Activated CD8-positive, alpha-beta T cell treated with anti-CD3 and anti-CD28 coated beads for 36 hours (primary cell): ENCODE data around the gene IGLL1. TPM values are rescaled to one million over a fixed set of nuclear protein-coding genes. Genes with fewer than 3 reads are reported as not detected.
"Not testable (repeated sequence)": the region's sequence is repeated elsewhere in the genome, so short reads cannot be mapped to it uniquely, and the experiment has no call there.

ENCODE experiments used
- ATAC-seq: fragments of 200-7000 bp; cut with Tn5 transposase; one replicate; pipeline ENCODE4 v1.10.0; 2021; ENCODE audit warnings: mild to moderate bottlenecking, moderate library complexity
- CTCF ChIA-PET: fragments of 350-600 bp; sonication (Branson Sonifier 250); formaldehyde crosslinking; loops from one replicate; lab custom pipeline; 2021; ENCODE audit warnings: antibody characterized with exemption; lab: Charles Lee
- POLR2A ChIA-PET: fragments of 350-600 bp; sonication (Branson Sonifier 250); formaldehyde crosslinking; loops from one replicate; lab custom pipeline; 2021; ENCODE audit warnings: antibody characterized with exemption; lab: Charles Lee
- DNase-seq: peaks from one replicate; pipeline ENCODE4 v3.0.0-alpha.2; 2020
- H3K27ac Mint-ChIP-seq: one replicate; pipeline ENCODE4 v1.8.0; 2021; ENCODE audit warnings: mild to moderate bottlenecking, mixed read lengths
- H3K27me3 Mint-ChIP-seq: one replicate; pipeline ENCODE4 v1.8.0; 2021; ENCODE audit warnings: mixed read lengths
- H3K36me3 Mint-ChIP-seq: one replicate; pipeline ENCODE4 v1.8.0; 2021; ENCODE audit warnings: low read depth, mixed read lengths
- H3K4me1 Mint-ChIP-seq: one replicate; pipeline ENCODE4 v1.8.0; 2021; ENCODE audit warnings: low read depth, mixed read lengths
- H3K4me3 Mint-ChIP-seq: one replicate; pipeline ENCODE4 v1.8.0; 2021; ENCODE audit warnings: mild to moderate bottlenecking, moderate library complexity, mixed read lengths
- H3K9me3 Mint-ChIP-seq: one replicate; pipeline ENCODE4 v1.8.0; 2021; ENCODE audit warnings: mixed read lengths
- CTCF ChIP-seq: fragments of 200-600 bp; IDR thresholded peaks from one replicate; pipeline ENCODE4 v1.8.0; 2022; ENCODE audit warnings: antibody characterized with exemption, mild to moderate bottlenecking
- intact Hi-C: fragments of 100-400 bp; cut with micrococcal nuclease; formaldehyde crosslinking; loops from one replicate; pipeline ENCODE4 v1.10.0; 2022
- total RNA-seq, 2 experiments: library from RNA; stranded (reverse); gene quantifications; one replicate each; pipeline ENCODE4 v1.2.3, GENCODE V29; 2021

IGLL1 gene
- total RNA-seq, 2 experiments from 2014 or later, result not detected

DNA sequence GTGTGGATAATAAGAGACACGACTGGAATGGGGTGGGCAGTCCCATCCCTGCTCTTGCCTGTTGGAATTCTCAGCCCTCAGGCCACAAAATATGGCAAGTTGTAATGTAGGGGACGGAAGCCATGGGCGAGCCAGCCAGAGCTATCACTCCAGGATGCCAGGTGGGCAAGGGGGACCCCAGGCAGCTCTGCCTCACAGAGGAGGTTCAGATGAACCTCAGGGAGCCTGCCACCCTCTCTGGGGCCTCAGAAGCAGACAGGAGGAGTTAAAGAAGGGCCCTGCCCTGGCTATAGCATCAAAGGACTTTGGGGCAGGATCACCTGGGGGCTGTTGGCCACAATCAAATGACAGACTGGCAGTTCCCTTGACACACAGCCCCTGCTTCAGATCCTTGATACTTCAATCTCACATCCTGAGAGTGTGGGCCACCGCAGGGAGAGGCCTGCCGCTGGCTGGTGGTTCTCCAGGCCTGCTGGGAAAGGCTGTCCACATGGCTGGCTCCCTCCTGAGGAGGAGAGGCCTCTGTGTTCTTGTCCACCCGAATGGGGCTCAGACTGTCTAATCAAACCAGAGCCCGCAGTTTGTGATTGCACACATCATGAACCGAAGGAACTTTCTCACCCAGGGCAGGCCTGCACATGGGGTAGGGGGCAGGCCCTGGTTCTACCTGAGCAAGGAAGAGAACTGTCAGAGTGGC is 31.4 kb downstream of the IGLL1 start:
- POLR2A ChIA-PET, result no interaction called here
- no peak for TF ChIP-seq CTCF
- intact Hi-C loops, result no loop called here
- no peak for DNase-seq
- Mint-ChIP-seq H3K36me3 (no peaks in the 10 kb centered on the region), H3K4me3 (no peak overlapping the region), H3K4me1 (no peaks in the 10 kb centered on the region), H3K27me3 (no peaks in the 10 kb centered on the region), H3K9me3 (peaks cover 3% of the 10 kb centered on the region), H3K27ac (no peak overlapping the region)
- CTCF ChIA-PET, result no interaction called here
- no peak for ATAC-seq

DNA sequence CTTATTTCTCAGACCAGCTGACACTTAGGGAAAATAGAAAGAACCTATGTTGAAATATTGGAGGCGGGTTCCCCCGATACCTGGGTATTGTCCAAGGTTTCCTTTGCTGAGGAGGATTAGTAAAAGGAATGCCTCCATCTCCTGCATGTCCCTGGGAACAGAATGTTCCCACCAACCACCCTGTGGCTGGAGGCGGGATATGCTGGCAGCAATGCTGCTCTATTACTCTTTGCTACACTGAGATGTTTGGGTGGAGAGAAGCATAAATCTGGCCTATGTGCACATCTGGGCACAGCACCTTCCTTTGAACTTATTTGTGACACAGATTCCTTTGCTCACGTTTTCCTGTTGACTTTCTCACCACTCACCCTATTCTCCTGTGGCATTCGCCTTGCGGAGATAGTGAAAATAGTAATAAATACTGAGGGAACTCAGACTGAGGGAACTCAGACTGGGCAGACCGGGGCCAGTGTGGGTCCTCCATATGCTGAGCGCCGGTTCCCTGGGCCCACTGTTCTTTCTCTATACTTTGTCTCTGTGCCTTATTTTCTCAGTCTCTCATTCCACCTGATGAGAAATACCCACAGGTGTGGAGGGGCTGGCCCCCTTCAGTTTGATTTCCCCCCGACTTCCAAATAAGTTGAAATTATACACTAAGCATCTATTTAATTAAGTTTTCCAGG is 32.1 kb downstream of the IGLL1 start:
- no peaks in the 10 kb centered on the region for H3K27me3 Mint-ChIP-seq
- POLR2A ChIA-PET, result no interaction called here
- TF ChIP-seq CTCF, result no peak
- DNase-seq (no peak), ATAC-seq (no peak)
- H3K36me3 Mint-ChIP-seq, result no peaks in the 10 kb centered on the region
- no peak overlapping the region for H3K27ac Mint-ChIP-seq
- intact Hi-C loops, result no loop called here
- H3K4me1 Mint-ChIP-seq, result no peaks in the 10 kb centered on the region
- H3K4me3 Mint-ChIP-seq, result no peak overlapping the region
- CTCF ChIA-PET, result no interaction called here
- H3K9me3 Mint-ChIP-seq, result peaks cover 3% of the 10 kb centered on the region

- ATAC-seq, H3K4me1 Mint-ChIP-seq, CTCF ChIA-PET, intact Hi-C loops, H3K9me3 Mint-ChIP-seq, H3K36me3 Mint-ChIP-seq, POLR2A ChIA-PET, DNase-seq, H3K4me3 Mint-ChIP-seq, H3K27ac Mint-ChIP-seq, H3K27me3 Mint-ChIP-seq: not testable (repeated sequence)
Measured at GRCh38 chr22:23547382-23547781, 32.7 kb downstream of the IGLL1 start.

GRCh38 chr22:23544852-23545251 is 35.2 kb downstream of the IGLL1 start:
- Mint-ChIP-seq H3K27ac (no peak overlapping the region), H3K9me3 (peaks cover 3% of the 10 kb centered on the region), H3K4me1 (no peaks in the 10 kb centered on the region), H3K27me3 (peaks cover 2% of the 10 kb centered on the region), H3K4me3 (no peak overlapping the region), H3K36me3 (no peaks in the 10 kb centered on the region)
- no peak for TF ChIP-seq CTCF
- no peak for ATAC-seq
- ChIA-PET CTCF (interaction anchor here (0.8 to 1.7 kb wide), 3 partner anchors 46 to 305 kb away, joined by 3 to 4 read pairs (median 4); no protein-coding TSS in a partner anchor), POLR2A (no interaction called here)
- DNase-seq, result no peak
- intact Hi-C loops, result loop anchor here (5.0 kb wide), 2 partner anchors 47 to 307 kb away; no protein-coding TSS in a partner anchor

GRCh38 chr22:23543506-23544000 is 36.5 kb downstream of the IGLL1 start:
- ATAC-seq, H3K27me3 Mint-ChIP-seq, H3K27ac Mint-ChIP-seq, H3K9me3 Mint-ChIP-seq, H3K4me1 Mint-ChIP-seq, H3K36me3 Mint-ChIP-seq, POLR2A ChIA-PET, H3K4me3 Mint-ChIP-seq, DNase-seq: not testable (repeated sequence)
- CTCF ChIA-PET, result interaction anchor here (1.4 to 1.5 kb wide), 2 partner anchors 47 to 306 kb away, joined by 3 to 4 read pairs; no protein-coding TSS in a partner anchor
- intact Hi-C loops, result loop anchor here (5.0 kb wide), 2 partner anchors 49 to 309 kb away; no protein-coding TSS in a partner anchor

DNA sequence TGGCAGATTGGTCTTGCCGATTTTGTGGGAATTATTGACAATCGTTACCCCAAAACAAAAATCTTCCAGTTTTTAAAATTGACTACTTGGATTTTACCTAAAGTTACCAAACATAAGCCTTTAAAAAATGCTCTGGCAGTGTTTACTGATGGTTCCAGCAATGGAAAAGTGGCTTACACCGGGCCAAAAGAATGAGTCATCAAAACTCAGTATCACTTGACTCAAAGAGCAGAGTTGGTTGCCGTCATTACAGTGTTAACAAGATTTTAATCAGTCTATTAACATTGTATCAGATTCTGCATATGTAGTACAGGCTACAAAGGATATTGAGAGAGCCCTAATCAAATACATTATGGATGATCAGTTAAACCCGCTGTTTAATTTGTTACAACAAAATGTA is 37.2 kb downstream of the IGLL1 start:
- POLR2A ChIA-PET, result no interaction called here

GRCh38 chr22:23542391-23542790 is 37.7 kb downstream of the IGLL1 start:
- ATAC-seq, POLR2A ChIA-PET, H3K27me3 Mint-ChIP-seq, H3K9me3 Mint-ChIP-seq, H3K4me1 Mint-ChIP-seq, H3K36me3 Mint-ChIP-seq, H3K4me3 Mint-ChIP-seq, H3K27ac Mint-ChIP-seq, DNase-seq: not testable (repeated sequence)
- CTCF ChIA-PET, result interaction anchor here (0.9 to 1.8 kb wide), 2 partner anchors 304 to 308 kb away, joined by 3 to 4 read pairs; no protein-coding TSS in a partner anchor
- intact Hi-C loops, result loop anchor here (5.0 kb wide), 2 partner anchors 50 to 310 kb away; no protein-coding TSS in a partner anchor

More for the DNA sequence above, 37.2 kb downstream of the IGLL1 start:
- peaks cover 2% of the 10 kb centered on the region for H3K27me3 Mint-ChIP-seq
- H3K9me3 Mint-ChIP-seq, result no peaks in the 10 kb centered on the region
- peaks cover 9% of the 10 kb centered on the region for H3K4me1 Mint-ChIP-seq
- H3K4me3 Mint-ChIP-seq, result no peak overlapping the region
- CTCF ChIA-PET, result interaction anchor here (1.5 kb wide), 1 partner anchor 307 kb away, joined by 3 read pairs; no protein-coding TSS in a partner anchor
- intact Hi-C loops, result loop anchor here (5.0 kb wide), 2 partner anchors 49 to 309 kb away; no protein-coding TSS in a partner anchor
- TF ChIP-seq CTCF, result no peak
- ATAC-seq (no peak), DNase-seq (no peak)
- H3K27ac Mint-ChIP-seq, result no peak overlapping the region
- no peaks in the 10 kb centered on the region for H3K36me3 Mint-ChIP-seq
